Adrenal gland (tissue), 5 donors: ENCODE data around the gene GABBR1.

Source experiments
- POLR2A ChIP-seq, 2 donors: fragments of 450-650 bp; IDR thresholded peaks; one replicate each; pipeline ENCODE4 v1.6.1; 2017; ENCODE audit warnings: antibody characterized with exemption in 2 of 2, mild to moderate bottlenecking in 2 of 2, moderate library complexity in 1 of 2
- TF ChIP-seq, protein P1 (sequence below), 6 experiments: fragments of 450-650 bp in 4 of 6; fragments of 200-600 bp in 2 of 6; sonication (generic) in 1 of 6; IDR thresholded peaks; 1 replicate in 5 of 6; 2 replicates in 1 of 6; pipeline versions ENCODE4 v1.5.1 to v1.8.0; 2016 to 2021; ENCODE audit warnings: antibody characterized with exemption in 6 of 6, mild to moderate bottlenecking in 2 of 6, moderate library complexity in 1 of 6
- donor health status: DM: no; HTN: no; CAD: no.

DNA sequence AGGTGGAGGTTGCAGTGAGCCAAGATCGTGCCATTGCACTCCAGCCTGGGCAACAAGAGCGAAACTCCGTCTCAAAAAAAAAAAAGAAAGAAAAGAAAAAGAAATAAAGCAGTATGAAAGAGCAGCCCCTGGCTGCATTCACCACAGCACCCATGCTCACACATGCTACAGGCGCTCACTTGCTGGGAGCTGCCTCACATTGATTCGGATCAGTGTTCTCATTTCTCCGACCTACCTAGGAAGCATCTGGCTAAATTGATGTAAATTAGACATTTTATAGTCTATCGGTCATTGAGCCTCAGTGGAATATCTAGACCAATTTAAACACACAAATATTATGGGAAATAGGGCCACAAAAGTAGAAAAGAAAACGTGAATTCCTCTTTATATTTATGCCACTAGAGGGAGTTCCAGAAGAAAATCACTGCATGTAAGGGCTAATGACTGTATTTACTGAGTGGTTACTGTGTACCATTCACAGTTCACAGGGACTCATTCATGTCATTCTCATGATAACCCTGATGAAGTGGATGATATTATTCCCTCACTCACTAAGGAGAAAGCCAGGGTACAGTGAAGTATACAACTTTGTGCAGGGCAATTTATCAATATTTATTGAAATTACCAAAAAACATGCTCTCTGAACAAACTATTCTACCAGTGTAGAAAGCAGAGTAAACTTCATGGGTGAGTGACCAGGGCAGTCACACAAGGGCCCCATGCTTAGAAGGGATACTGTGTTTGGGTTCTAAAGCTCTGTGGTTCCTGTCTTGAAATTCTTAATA is 18.6 kb upstream of the GABBR1 start:
- TF ChIP-seq, protein P1, sequence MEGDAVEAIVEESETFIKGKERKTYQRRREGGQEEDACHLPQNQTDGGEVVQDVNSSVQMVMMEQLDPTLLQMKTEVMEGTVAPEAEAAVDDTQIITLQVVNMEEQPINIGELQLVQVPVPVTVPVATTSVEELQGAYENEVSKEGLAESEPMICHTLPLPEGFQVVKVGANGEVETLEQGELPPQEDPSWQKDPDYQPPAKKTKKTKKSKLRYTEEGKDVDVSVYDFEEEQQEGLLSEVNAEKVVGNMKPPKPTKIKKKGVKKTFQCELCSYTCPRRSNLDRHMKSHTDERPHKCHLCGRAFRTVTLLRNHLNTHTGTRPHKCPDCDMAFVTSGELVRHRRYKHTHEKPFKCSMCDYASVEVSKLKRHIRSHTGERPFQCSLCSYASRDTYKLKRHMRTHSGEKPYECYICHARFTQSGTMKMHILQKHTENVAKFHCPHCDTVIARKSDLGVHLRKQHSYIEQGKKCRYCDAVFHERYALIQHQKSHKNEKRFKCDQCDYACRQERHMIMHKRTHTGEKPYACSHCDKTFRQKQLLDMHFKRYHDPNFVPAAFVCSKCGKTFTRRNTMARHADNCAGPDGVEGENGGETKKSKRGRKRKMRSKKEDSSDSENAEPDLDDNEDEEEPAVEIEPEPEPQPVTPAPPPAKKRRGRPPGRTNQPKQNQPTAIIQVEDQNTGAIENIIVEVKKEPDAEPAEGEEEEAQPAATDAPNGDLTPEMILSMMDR (IDR thresholded peaks at IDR 0.05): peak; percentile 37 to 70 (median 50)
- TF ChIP-seq POLR2A (IDR thresholded peaks at IDR 0.05): no peak
